ENCODE measurements around the gene EXOC4. TPM values are rescaled to one million over a fixed set of nuclear protein-coding genes. Genes with fewer than 3 reads are reported as not detected.

EXOC4 gene
- total and polyA plus RNA-seq, 2 of the 13 experiments (the other 11 are each of a cell fraction or from before 2014, with no cell fraction given): 22.5 to 39.0 TPM

DNA sequence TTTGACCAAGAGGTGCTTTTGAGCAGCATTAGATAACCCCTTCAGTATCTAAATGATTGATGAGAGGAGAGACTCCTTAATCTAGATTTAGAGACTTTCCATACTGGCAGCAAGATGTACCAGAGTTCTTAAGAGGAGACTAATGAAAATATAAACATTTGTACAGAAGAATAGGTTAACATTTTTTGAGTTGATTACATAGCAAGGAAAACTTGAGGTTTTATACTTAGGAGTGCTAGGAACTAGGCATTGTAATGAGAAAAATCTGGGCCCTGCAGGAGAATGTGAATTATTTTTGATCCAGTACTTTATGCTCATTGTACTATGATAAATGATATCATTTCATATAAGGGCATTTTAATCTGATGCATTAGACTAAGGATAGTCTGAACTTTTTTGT, 261.7 kb downstream of the EXOC4 start:
- CTCF ChIA-PET (ENCODE audit: low intra/inter-chr PET ratio, low total read pairs): no interaction called here
- H3K27me3 ChIP-seq (ENCODE audit: control insufficient read depth in 1 of 2, insufficient read depth in 2 of 2, low read length in 2 of 2): no peaks in the 10 kb centered on the region
- no peaks in the 10 kb centered on the region for H3K4me1 ChIP-seq (ENCODE audit: insufficient read depth, low read length)
- no peak overlapping the region for H3K4me3 ChIP-seq (replicated peaks in 1 of 3; ENCODE audit: insufficient read depth in 1 of 3, low read depth in 2 of 3, low read length in 3 of 3)
- no peaks in the 10 kb centered on the region for H4K20me1 ChIP-seq (ENCODE audit: insufficient read depth, low read length)
- FAIRE-seq (no peak), DNase-seq (ENCODE audit: low spot score) (no peak), ATAC-seq (no peak)
- POLR2A ChIA-PET: no interaction called here
- H3K79me2 ChIP-seq (ENCODE audit: insufficient read depth, low read length): no peaks in the 10 kb centered on the region
- BruUV-seq (replicated peaks): no TSS peak
- H3K36me3 ChIP-seq (replicated peaks in 1 of 2; ENCODE audit: control insufficient read depth in 1 of 2, insufficient read depth in 2 of 2, low read length in 2 of 2): no peaks in the 10 kb centered on the region
- H3K9me3 ChIP-seq (ENCODE audit: low read length): no peaks in the 10 kb centered on the region
- H2AFZ ChIP-seq (ENCODE audit: low read length): no peak overlapping the region
- intact Hi-C loops (cut with micrococcal nuclease; ENCODE audit: unreplicated experiment): no loop called here
- H3K4me2 ChIP-seq (ENCODE audit: low read depth, low read length): no peak overlapping the region
- no peak overlapping the region for H3K27ac ChIP-seq (ENCODE audit: extremely low read length, insufficient read depth, low read length)
- no peak overlapping the region for H3K9ac ChIP-seq (ENCODE audit: insufficient read depth, low read depth, low read length)
- TF ChIP-seq, protein P1, sequence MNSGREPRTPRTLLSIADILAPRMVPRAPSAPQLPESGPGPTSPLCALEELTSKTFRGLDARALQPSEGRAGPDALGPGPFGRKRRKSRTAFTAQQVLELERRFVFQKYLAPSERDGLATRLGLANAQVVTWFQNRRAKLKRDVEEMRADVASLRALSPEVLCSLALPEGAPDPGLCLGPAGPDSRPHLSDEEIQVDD (CRISPR knock-in tag; IDR thresholded peaks at IDR 0.05; ENCODE audit: borderline replicate concordance): no peak
- TF ChIP-seq ZNF883 (CRISPR knock-in tag; IDR thresholded peaks at IDR 0.05; ENCODE audit: not compliant biosample characterization) (no peak), RARG (CRISPR knock-in tag; IDR thresholded peaks at IDR 0.05; ENCODE audit: low read depth) (no peak), ZNF543 (CRISPR knock-in tag; IDR thresholded peaks at IDR 0.05) (no peak), ZNF674 (CRISPR knock-in tag; IDR thresholded peaks at IDR 0.05; ENCODE audit: low read depth) (no peak)
- TF ChIP-seq, protein P2, sequence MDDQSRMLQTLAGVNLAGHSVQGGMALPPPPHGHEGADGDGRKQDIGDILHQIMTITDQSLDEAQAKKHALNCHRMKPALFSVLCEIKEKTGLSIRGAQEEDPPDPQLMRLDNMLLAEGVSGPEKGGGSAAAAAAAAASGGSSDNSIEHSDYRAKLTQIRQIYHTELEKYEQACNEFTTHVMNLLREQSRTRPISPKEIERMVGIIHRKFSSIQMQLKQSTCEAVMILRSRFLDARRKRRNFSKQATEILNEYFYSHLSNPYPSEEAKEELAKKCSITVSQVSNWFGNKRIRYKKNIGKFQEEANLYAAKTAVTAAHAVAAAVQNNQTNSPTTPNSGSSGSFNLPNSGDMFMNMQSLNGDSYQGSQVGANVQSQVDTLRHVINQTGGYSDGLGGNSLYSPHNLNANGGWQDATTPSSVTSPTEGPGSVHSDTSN (CRISPR knock-in tag; IDR thresholded peaks at IDR 0.05; ENCODE audit: borderline replicate concordance): no peak
- in situ Hi-C loops (cut with HindIII; ENCODE audit: extremely low pct_ligation_motif_present, low pct_unique_long_range_greater_than_20kb): no loop called here

DNA sequence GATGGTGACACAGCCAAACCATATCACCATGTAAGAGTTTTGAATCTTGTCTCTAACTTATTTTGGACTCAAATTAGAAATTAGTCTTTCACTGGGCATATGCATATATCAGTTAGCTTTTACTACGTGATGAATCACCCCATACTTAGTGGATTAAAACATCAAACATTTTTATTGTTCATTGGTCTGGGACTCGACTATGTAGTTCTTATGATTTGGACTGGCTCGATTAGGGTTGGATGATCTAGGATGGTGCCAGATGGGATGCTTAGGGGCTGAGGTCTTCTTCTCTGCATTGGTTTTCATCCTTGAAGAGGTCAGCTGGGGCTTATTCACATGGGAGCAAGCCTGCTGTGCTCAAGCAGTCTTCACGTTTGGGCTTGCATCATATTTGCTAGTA, 264.9 kb downstream of the EXOC4 start:
- no peak overlapping the region for H3K9ac ChIP-seq (ENCODE audit: insufficient read depth, low read depth, low read length)
- in situ Hi-C loops (cut with HindIII; ENCODE audit: extremely low pct_ligation_motif_present, low pct_unique_long_range_greater_than_20kb) (no loop called here), intact Hi-C loops (cut with micrococcal nuclease; ENCODE audit: unreplicated experiment) (no loop called here)
- H3K4me2 ChIP-seq (ENCODE audit: low read depth, low read length): no peak overlapping the region
- CTCF ChIA-PET (ENCODE audit: low intra/inter-chr PET ratio, low total read pairs): no interaction called here
- H4K20me1 ChIP-seq (ENCODE audit: insufficient read depth, low read length): no peaks in the 10 kb centered on the region
- POLR2A ChIA-PET: no interaction called here
- no peak for DNase-seq (ENCODE audit: low spot score)
- no TSS peak for BruUV-seq (replicated peaks)
- H3K4me1 ChIP-seq (ENCODE audit: insufficient read depth, low read length): no peaks in the 10 kb centered on the region
- H3K9me3 ChIP-seq (ENCODE audit: low read length): no peaks in the 10 kb centered on the region
- no peak overlapping the region for H3K27ac ChIP-seq (ENCODE audit: extremely low read length, insufficient read depth, low read length)
- H3K4me3 ChIP-seq (replicated peaks in 1 of 3; ENCODE audit: insufficient read depth in 1 of 3, low read depth in 2 of 3, low read length in 3 of 3): no peak overlapping the region
- no peak for FAIRE-seq
- ATAC-seq: no peak
- no peaks in the 10 kb centered on the region for H3K79me2 ChIP-seq (ENCODE audit: insufficient read depth, low read length)
- H2AFZ ChIP-seq (ENCODE audit: low read length): no peak overlapping the region
- H3K27me3 ChIP-seq (ENCODE audit: control insufficient read depth in 1 of 2, insufficient read depth in 2 of 2, low read length in 2 of 2): no peaks in the 10 kb centered on the region
- H3K36me3 ChIP-seq (replicated peaks in 1 of 2; ENCODE audit: control insufficient read depth in 1 of 2, insufficient read depth in 2 of 2, low read length in 2 of 2): no peaks in the 10 kb centered on the region
- WGBS (ENCODE audit: low lambda C conversion rate): 94% methylated on average over 4 of the region's 4 CpGs
- TF ChIP-seq SATB2 (CRISPR knock-in tag; IDR thresholded peaks at IDR 0.05) (no peak), KDM4B (CRISPR knock-in tag; IDR thresholded peaks at IDR 0.05) (no peak), ZFP36L1 (CRISPR knock-in tag; IDR thresholded peaks at IDR 0.05) (no peak), JUN (CRISPR knock-in tag; IDR thresholded peaks at IDR 0.05) (no peak), FOXK1 (CRISPR knock-in tag; IDR thresholded peaks at IDR 0.05; ENCODE audit: borderline replicate concordance, low read depth) (no peak)
- TF ChIP-seq, protein P3, sequence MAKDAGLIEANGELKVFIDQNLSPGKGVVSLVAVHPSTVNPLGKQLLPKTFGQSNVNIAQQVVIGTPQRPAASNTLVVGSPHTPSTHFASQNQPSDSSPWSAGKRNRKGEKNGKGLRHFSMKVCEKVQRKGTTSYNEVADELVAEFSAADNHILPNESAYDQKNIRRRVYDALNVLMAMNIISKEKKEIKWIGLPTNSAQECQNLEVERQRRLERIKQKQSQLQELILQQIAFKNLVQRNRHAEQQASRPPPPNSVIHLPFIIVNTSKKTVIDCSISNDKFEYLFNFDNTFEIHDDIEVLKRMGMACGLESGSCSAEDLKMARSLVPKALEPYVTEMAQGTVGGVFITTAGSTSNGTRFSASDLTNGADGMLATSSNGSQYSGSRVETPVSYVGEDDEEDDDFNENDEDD (CRISPR knock-in tag; IDR thresholded peaks at IDR 0.05; ENCODE audit: borderline replicate concordance): no peak
- TF ChIP-seq, protein P4, sequence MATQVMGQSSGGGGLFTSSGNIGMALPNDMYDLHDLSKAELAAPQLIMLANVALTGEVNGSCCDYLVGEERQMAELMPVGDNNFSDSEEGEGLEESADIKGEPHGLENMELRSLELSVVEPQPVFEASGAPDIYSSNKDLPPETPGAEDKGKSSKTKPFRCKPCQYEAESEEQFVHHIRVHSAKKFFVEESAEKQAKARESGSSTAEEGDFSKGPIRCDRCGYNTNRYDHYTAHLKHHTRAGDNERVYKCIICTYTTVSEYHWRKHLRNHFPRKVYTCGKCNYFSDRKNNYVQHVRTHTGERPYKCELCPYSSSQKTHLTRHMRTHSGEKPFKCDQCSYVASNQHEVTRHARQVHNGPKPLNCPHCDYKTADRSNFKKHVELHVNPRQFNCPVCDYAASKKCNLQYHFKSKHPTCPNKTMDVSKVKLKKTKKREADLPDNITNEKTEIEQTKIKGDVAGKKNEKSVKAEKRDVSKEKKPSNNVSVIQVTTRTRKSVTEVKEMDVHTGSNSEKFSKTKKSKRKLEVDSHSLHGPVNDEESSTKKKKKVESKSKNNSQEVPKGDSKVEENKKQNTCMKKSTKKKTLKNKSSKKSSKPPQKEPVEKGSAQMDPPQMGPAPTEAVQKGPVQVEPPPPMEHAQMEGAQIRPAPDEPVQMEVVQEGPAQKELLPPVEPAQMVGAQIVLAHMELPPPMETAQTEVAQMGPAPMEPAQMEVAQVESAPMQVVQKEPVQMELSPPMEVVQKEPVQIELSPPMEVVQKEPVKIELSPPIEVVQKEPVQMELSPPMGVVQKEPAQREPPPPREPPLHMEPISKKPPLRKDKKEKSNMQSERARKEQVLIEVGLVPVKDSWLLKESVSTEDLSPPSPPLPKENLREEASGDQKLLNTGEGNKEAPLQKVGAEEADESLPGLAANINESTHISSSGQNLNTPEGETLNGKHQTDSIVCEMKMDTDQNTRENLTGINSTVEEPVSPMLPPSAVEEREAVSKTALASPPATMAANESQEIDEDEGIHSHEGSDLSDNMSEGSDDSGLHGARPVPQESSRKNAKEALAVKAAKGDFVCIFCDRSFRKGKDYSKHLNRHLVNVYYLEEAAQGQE (IDR thresholded peaks at IDR 0.05; ENCODE audit: borderline replicate concordance in 1 of 2, low read depth in 1 of 2, low read length in 2 of 2): no peak

Data from HepG2 (cell line).